IMR-90 (cell line): Measurements from ENCODE around the gene PLS1. TPM values are rescaled to one million over a fixed set of nuclear protein-coding genes. Genes with fewer than 3 reads are reported as not detected.

ENCODE experiments used
- ATAC-seq: fragments of 200-7000 bp; cut with Tn5 transposase; 2 replicates; pipeline ENCODE4 v1.9.1; 2020; ENCODE audit warnings: low read depth, mild to moderate bottlenecking, moderate library complexity
- BruUV-seq: library from RNA; stranded (reverse); fragments of 400-500 nt; replicated peaks from 2 replicates; lab custom pipeline; 2021; lab: Mats Ljungman, UMichigan
- CTCF ChIA-PET: fragments of 300-600 bp; formaldehyde crosslinking; extraction: SDS; loops from one replicate; lab custom pipeline; 2021; ENCODE audit warnings: antibody characterized with exemption; lab: Yijun Ruan, JAX
- POLR2A ChIA-PET: fragments of 300-600 bp; sonication (Branson Sonifier 250); formaldehyde crosslinking; loops from one replicate; lab custom pipeline; 2022; ENCODE audit warnings: antibody characterized with exemption; ENCODE audit not compliant: unreplicated experiment; lab: Charles Lee
- DNase-seq: peaks from one replicate; pipeline ENCODE4 v3.0.0; 2013
- H2AFZ ChIP-seq: replicated peaks from 2 replicates; pipeline ENCODE3; 2013; ENCODE audit warnings: low read length, mild to moderate bottlenecking; ENCODE audit not compliant: poor library complexity
- H2AK5ac ChIP-seq: 2 replicates; pipeline ENCODE4 v1.6.1; 2013; ENCODE audit warnings: low read depth, low read length, inconsistent platforms
- H2AK9ac ChIP-seq: replicated peaks from 2 replicates; pipeline ENCODE3; 2013; ENCODE audit warnings: mild to moderate bottlenecking, low read depth, low read length, moderate library complexity; ENCODE audit not compliant: poor library complexity
- H2BK120ac ChIP-seq: 2 replicates; pipeline ENCODE4 v1.6.1; 2013; ENCODE audit warnings: low read depth, low read length, inconsistent platforms
- H2BK15ac ChIP-seq: 3 replicates; pipeline ENCODE4 v1.6.1; 2013; ENCODE audit warnings: low read depth, low read length, inconsistent platforms
- H2BK20ac ChIP-seq: 2 replicates; pipeline ENCODE4 v1.6.1; 2013; ENCODE audit warnings: low read depth, mild to moderate bottlenecking, inconsistent platforms, low read length, moderate library complexity
- H2BK5ac ChIP-seq: 2 replicates; pipeline ENCODE4 v1.6.1; 2013; ENCODE audit warnings: mild to moderate bottlenecking, low read depth, low read length, inconsistent platforms; ENCODE audit not compliant: poor library complexity, severe bottlenecking
- H3K14ac ChIP-seq: replicated peaks from 2 replicates; pipeline ENCODE4 v1.6.1; 2013; ENCODE audit warnings: low read depth, low read length, inconsistent platforms
- H3K18ac ChIP-seq: 2 replicates; pipeline ENCODE4 v1.6.1; 2013; ENCODE audit warnings: low read depth, low read length, control low read depth
- H3K23ac ChIP-seq: 2 replicates; pipeline ENCODE4 v1.6.1; 2013; ENCODE audit warnings: low read depth, low read length, inconsistent platforms
- H3K27ac ChIP-seq: 2 replicates; pipeline ENCODE4 v1.5.1; 2013; ENCODE audit warnings: mild to moderate bottlenecking, control low read depth, low read length; ENCODE audit not compliant: insufficient read depth
- H3K27me3 ChIP-seq: 2 replicates; pipeline ENCODE4 v1.6.1; 2013; ENCODE audit warnings: low read length; ENCODE audit not compliant: control insufficient read depth, insufficient read depth
- H3K36me3 ChIP-seq: 2 replicates; pipeline ENCODE4 v1.6.1; 2013; ENCODE audit warnings: low read length, mixed read lengths; ENCODE audit not compliant: control insufficient read depth, insufficient read depth
- H3K4ac ChIP-seq: 2 replicates; pipeline ENCODE4 v1.6.1; 2013; ENCODE audit warnings: low read depth, low read length, inconsistent platforms
- H3K4me1 ChIP-seq: 2 replicates; pipeline ENCODE4 v1.6.1; 2013; ENCODE audit warnings: low read length, mixed read lengths; ENCODE audit not compliant: control insufficient read depth, insufficient read depth
- H3K4me2 ChIP-seq: 2 replicates; pipeline ENCODE4 v1.6.1; 2013; ENCODE audit warnings: low read depth, mild to moderate bottlenecking, control low read depth, low read length, moderate library complexity
- H3K4me3 ChIP-seq: 2 replicates; pipeline ENCODE4 v1.5.1; 2013; ENCODE audit warnings: low read depth, mild to moderate bottlenecking, control low read depth, low read length, moderate library complexity; ENCODE audit not compliant: insufficient read depth
- H3K56ac ChIP-seq: 2 replicates; pipeline ENCODE4 v1.6.1; 2013; ENCODE audit warnings: low read length, inconsistent platforms; ENCODE audit not compliant: insufficient read depth; ENCODE audit errors: extremely low read depth
- H3K79me1 ChIP-seq, 2 experiments: 2 replicates each; pipeline ENCODE4 v1.6.1; 2013; ENCODE audit warnings: low read length in 2 of 2, inconsistent platforms in 1 of 2, low read depth in 1 of 2
- H3K9ac ChIP-seq: 2 replicates; pipeline ENCODE4 v1.6.1; 2013; ENCODE audit warnings: low read depth, low read length, control low read depth
- H3K9me1 ChIP-seq: 2 replicates; pipeline ENCODE4 v1.6.1; 2013; ENCODE audit warnings: low read length, inconsistent platforms; ENCODE audit not compliant: insufficient read depth
- H3K9me3 ChIP-seq: 2 replicates; pipeline ENCODE4 v1.6.1; 2013; ENCODE audit warnings: low read length; ENCODE audit not compliant: control insufficient read depth, insufficient read depth
- H4K20me1 ChIP-seq: 2 replicates; pipeline ENCODE4 v1.6.1; 2013; ENCODE audit warnings: low read length, inconsistent platforms; ENCODE audit not compliant: insufficient read depth
- H4K5ac ChIP-seq: 2 replicates; pipeline ENCODE4 v1.6.1; 2013; ENCODE audit warnings: mild to moderate bottlenecking, low read depth, low read length, control low read depth
- H4K8ac ChIP-seq, 2 experiments: 2 replicates each; pipeline ENCODE4 v1.6.1; 2013; ENCODE audit warnings: low read depth in 2 of 2, low read length in 2 of 2, control low read depth in 1 of 2, inconsistent platforms in 1 of 2
- H4K91ac ChIP-seq: 2 replicates; pipeline ENCODE4 v1.6.1; 2013; ENCODE audit warnings: low read depth, low read length, inconsistent platforms; ENCODE audit not compliant: insufficient read depth
- MAFK ChIP-seq: IDR thresholded peaks from 2 replicates; pipeline ENCODE4 v1.6.1; 2012; ENCODE audit warnings: low read depth, low read length, improper control_type of control experiment
- NFE2L2 ChIP-seq: fragments of 150-350 bp; IDR thresholded peaks from 2 replicates; pipeline ENCODE4 v1.6.1; 2016; ENCODE audit warnings: low read depth, mild to moderate bottlenecking, low read length
- RCOR1 ChIP-seq: IDR thresholded peaks from 2 replicates; pipeline ENCODE4 v1.6.1; 2012; ENCODE audit warnings: mild to moderate bottlenecking, low read length, improper control_type of control experiment; ENCODE audit not compliant: insufficient replicate concordance
- WGBS, 2 experiments: methylation state at CpG; one replicate each; pipeline versions ENCODE4 v1.1.5 to v1.1.7; 2013; ENCODE audit warnings: missing lambda C conversion rate in 2 of 2; ENCODE audit not compliant: insufficient read length in 1 of 2; ENCODE audit errors: extremely low coverage in 2 of 2; 5-methylcytosine and 5-hydroxymethylcytosine counted together
- dilution Hi-C: fragments of 300-500 bp; cut with HindIII; formaldehyde crosslinking; loops from one replicate; pipeline ENCODE4 v1.14.3; 2018; ENCODE audit warnings: low sequenced_read_pairs; ENCODE audit not compliant: unreplicated experiment
- in situ Hi-C: fragments of 300-500 bp; cut with MboI; formaldehyde crosslinking; loops from 3 replicates; pipeline ENCODE4 v1.14.3; 2019; ENCODE audit warnings: low sequenced_read_pairs, inconsistent platforms, mixed read lengths
- intact Hi-C: fragments of 100-400 bp; cut with micrococcal nuclease; formaldehyde crosslinking; loops from 2 replicates; pipeline ENCODE4 v1.10.0; 2022
- polyA plus RNA-seq, 3 experiments: library from polyadenylated mRNA; depleted of rRNA; stranded (reverse); fragments of >200 nt; gene quantifications; 2 replicates each; pipeline ENCODE4 v1.2.3, GENCODE V29; 2012; ENCODE audit warnings: low replicate concordance in 1 of 3
- total RNA-seq: library from RNA; depleted of rRNA; stranded (reverse); fragments of >200 nt; gene quantifications from 2 replicates; pipeline ENCODE4 v1.2.3, GENCODE V29; 2012

Gene PLS1
- total and polyA plus RNA-seq, 2 of the 4 experiments (the other 2 are of a cell fraction), result 0.29 to 0.90 TPM

DNA sequence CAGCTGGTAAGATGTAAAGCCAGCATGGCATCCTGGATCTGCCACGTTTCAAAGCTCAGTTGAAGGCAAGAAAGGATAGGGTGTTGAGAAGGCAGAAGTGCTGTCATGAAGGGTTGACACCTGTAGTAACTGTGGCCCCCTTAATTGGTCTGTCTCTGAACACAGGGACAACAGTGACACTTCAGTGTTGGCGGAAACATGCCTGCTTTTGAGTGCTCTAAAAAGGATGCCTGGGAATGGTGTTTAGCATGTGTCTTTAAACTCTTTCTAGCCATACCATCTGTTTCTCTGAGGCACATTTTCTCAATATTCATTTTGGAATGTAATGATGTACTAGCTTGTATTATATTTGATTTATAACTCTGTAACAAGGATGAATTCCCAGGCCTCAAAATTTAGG, 42.1 kb downstream of the PLS1 start:
- no peak for DNase-seq
- Histone ChIP-seq H3K18ac (no peak overlapping the region), H3K9ac (no peak overlapping the region), H2AK9ac (no peak overlapping the region), H4K91ac (no peak overlapping the region), H4K20me1 (no peaks in the 10 kb centered on the region), H3K4ac (no peak overlapping the region), H2BK5ac (no peak overlapping the region), H3K23ac (no peak overlapping the region), H2BK120ac (no peak overlapping the region), H3K4me1 (no peaks in the 10 kb centered on the region), H2BK15ac (no peak overlapping the region), H2AK5ac (no peak overlapping the region), H3K9me3 (no peaks in the 10 kb centered on the region), H3K27ac (no peak overlapping the region), H3K79me1 (no peaks in the 10 kb centered on the region), H2AFZ (no peak overlapping the region), H4K5ac (no peak overlapping the region), H3K27me3 (peaks cover 2% of the 10 kb centered on the region; the same call in 1 of the 2 replicates), H3K4me2 (no peak overlapping the region), H3K9me1 (no peaks in the 10 kb centered on the region), H3K14ac (no peak overlapping the region), H3K56ac (no peak overlapping the region), H2BK20ac (no peak overlapping the region), H4K8ac (no peak overlapping the region), H3K4me3 (no peak overlapping the region), H3K36me3 (no peaks in the 10 kb centered on the region)
- dilution Hi-C loops, result no loop called here
- no peak for TF ChIP-seq NFE2L2
- no peak for TF ChIP-seq MAFK
- TF ChIP-seq RCOR1, result no peak
- in situ Hi-C loops, result no loop called here
- BruUV-seq, result no TSS peak
- WGBS, 2 experiments, result 0% methylated on average over 1 of the region's 2 CpGs; no CpG with 5 or more reads in 1 of the 2 experiments
- ChIA-PET CTCF (no interaction called here), POLR2A (no interaction called here)
- ATAC-seq, result no peak
- intact Hi-C loops, result no loop called here
